ENCODE measurements around the gene KCNAB2. TPM values are rescaled to one million over a fixed set of nuclear protein-coding genes. Genes with fewer than 3 reads are reported as not detected.

Gene KCNAB2
- total RNA-seq, 1 donor, result 4.0 TPM

DNA sequence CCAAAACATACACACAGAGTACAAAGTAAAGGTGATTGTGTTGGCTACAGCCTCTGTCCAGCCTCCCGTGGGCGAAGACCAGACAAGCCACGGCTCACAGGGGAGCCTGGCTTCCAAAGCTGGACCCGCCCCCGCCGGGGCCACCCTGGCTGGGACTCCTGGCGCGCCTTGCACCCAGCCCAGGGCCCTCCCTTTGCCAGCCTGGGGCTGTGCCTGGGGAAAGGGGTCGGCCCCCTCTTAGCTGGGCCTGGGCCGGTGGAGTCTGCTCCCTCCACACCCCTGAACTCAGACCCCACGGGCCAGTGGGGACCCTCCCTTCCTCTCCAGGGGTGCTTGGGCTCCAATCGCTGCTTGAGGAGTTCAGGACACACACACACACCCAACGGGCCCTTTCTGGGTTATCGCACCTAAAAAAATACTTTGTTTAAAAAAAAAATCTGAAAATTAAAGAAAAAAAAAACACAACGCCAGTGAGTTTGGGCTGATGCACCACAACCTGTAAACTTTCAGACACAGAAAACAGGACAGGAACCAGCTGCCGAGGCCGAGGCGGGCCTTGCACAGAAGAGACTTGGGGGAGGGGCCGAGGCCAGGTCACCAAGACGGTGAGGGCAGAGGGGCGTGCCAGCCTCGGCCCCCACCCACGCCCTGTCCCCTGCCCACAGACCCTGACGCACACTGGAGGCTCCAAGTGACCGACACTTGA is 56.3 kb downstream of the KCNAB2 start:
- H3K4me3 ChIP-seq (ENCODE audit: low read depth, low read length), result no peak overlapping the region
- no peak for DNase-seq (ENCODE audit: low read depth)
- TF ChIP-seq, protein P1, sequence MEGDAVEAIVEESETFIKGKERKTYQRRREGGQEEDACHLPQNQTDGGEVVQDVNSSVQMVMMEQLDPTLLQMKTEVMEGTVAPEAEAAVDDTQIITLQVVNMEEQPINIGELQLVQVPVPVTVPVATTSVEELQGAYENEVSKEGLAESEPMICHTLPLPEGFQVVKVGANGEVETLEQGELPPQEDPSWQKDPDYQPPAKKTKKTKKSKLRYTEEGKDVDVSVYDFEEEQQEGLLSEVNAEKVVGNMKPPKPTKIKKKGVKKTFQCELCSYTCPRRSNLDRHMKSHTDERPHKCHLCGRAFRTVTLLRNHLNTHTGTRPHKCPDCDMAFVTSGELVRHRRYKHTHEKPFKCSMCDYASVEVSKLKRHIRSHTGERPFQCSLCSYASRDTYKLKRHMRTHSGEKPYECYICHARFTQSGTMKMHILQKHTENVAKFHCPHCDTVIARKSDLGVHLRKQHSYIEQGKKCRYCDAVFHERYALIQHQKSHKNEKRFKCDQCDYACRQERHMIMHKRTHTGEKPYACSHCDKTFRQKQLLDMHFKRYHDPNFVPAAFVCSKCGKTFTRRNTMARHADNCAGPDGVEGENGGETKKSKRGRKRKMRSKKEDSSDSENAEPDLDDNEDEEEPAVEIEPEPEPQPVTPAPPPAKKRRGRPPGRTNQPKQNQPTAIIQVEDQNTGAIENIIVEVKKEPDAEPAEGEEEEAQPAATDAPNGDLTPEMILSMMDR (IDR thresholded peaks at IDR 0.05; ENCODE audit: insufficient read depth, low read length), result no peak

DNA sequence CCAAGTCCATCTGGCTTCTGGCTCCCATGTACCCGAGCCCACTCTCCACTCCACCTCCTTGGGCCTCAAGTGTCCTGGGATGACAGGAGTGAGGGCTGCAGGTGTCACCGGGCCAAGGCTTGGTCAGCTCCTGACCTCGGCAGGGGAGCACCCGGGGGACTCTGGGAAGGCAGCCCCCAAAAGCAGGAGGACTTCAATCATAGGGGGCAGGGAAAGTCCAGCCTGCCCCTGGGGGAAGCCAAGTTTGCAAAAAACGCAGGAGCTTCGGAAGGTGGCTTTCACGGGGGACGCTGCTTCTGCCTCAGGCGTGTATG is 56.8 kb downstream of the KCNAB2 start:
- TF ChIP-seq, protein P1 (IDR thresholded peaks at IDR 0.05; ENCODE audit: insufficient read depth, low read length), result no peak

DNA sequence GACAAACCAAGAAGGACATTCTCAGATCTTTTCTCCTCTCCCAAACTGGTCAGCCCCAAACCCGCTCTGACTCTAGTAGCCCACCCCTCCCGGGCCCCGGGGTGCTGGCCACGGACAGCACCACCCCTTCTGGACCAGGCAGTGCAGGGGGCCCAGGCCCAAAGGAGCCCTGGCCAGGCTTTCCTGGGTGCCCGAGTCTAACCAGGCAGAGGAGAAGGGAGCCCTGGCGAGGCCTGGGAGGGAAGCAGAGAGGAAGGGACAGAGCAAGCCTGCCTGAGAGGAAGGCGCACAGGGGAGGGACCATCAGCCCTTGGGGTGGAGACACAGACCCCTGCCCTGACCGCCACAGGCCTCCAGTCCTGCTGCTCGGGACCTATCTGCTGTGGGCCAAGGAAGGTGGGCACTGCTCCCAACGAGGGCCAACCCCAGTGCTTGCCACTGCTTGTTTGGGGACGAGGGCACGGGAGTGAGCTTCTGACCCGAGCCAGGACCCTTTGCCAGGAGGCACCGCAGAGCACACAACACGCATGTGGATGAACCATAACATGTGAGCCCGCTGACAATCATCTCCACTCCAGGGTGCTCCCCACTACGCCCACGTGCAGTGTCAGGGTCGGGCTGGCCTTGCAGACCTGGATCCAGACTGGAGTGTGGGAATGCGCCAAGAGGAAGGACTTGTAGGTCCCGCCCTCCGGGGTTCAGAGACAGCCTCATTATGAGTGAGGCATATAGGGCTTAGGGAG is 57.6 kb downstream of the KCNAB2 start:
- no peak for DNase-seq (ENCODE audit: low read depth)
- TF ChIP-seq, protein P1 (IDR thresholded peaks at IDR 0.05; ENCODE audit: insufficient read depth, low read length), result no peak
- no peak overlapping the region for H3K4me3 ChIP-seq (ENCODE audit: low read depth, low read length)

More for the DNA sequence above, 56.8 kb downstream of the KCNAB2 start:
- no peak for DNase-seq (ENCODE audit: low read depth)
- H3K4me3 ChIP-seq (ENCODE audit: low read depth, low read length), result no peak overlapping the region

DNA sequence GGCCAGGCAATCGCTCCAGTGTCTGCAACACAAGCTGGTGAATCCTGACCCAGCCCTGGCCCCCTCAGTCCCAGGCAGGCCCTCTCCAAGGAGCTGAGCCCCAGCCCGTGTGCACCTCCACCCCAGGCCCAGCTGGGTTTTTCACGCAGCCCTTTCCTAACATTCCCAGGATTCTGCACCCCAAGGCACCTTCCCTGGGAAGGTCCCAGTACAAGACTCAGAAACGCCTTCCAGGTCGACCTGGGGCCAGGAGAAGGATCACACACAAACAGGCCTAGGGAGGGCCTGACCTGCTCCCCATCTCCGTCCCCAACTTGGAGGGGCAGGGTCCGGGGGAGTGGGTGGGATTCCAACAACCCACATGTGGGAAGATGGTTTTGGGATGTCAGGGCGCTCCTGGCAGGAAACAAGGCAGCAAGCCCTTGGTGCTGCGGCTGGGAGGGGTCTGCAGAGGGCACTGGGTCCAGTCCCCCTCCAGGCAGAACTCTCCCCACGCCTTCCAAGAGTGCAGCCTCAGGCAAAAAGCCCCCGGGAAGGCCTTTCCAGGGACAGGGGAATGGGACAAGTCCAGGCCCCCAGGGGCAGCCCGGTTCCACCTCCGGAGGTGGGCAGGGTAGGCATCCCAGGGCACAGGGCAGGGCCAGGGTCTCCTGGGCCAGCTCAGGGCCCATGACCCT is 58.3 kb downstream of the KCNAB2 start:
- no peak overlapping the region for H3K4me3 ChIP-seq (ENCODE audit: low read depth, low read length)

DNA sequence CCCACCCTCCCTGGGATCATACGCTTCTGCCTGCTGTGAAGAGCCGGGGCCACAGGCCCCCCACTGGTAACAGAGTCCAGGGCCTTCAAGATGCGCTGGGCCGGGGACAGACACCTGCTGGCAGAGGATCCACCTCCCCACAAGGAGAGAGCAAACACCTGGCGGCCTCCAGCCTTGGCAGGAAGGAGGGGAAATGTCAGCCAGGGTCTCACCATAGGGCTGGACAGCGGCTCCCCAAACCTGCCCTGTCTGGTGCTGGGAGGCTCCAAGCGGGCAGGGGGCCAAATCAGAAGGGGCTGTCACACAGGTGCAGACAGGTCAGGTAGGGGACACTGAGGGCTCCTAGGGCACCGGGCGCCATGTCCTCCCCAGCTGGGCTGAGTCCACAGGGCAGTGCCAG is 58.9 kb downstream of the KCNAB2 start:
- DNase-seq (ENCODE audit: low read depth), result no peak
- TF ChIP-seq, protein P1 (IDR thresholded peaks at IDR 0.05; ENCODE audit: insufficient read depth, low read length), result no peak
- no peak overlapping the region for H3K4me3 ChIP-seq (ENCODE audit: low read depth, low read length)

More for the DNA sequence above, 58.3 kb downstream of the KCNAB2 start:
- no peak for DNase-seq (ENCODE audit: low read depth)
- TF ChIP-seq, protein P1 (IDR thresholded peaks at IDR 0.05; ENCODE audit: insufficient read depth, low read length), result no peak

DNA sequence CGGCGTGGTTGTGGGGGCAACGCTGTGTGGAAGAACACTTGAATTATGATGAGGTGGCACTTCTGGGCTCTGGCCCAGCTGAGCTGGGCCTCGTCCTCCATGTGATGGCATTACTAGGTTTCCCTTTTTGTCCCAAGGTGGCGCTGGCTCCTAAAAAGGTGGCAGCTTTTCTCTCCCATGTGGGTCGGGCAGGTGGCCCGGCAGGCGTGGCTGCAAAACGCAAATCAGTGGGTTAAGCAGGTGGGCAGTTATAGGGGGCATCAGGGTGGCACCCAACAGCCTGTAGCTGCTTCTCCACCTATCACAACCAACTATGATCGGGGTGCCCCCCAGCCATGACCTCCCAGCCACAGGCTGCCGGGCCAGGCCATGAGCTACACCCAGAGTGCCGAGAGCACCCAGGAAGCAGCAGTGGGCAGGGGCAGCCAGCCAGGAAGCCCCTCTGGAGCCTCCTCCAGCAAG is 59.6 kb downstream of the KCNAB2 start:
- no peak overlapping the region for H3K4me3 ChIP-seq (ENCODE audit: low read depth, low read length)
- DNase-seq (ENCODE audit: low read depth), result no peak
- TF ChIP-seq, protein P1 (IDR thresholded peaks at IDR 0.05; ENCODE audit: insufficient read depth, low read length), result no peak

Measured in fibroblast of the aortic adventitia (primary cell).